K562 (cell line): Measurements from ENCODE around the gene VDR. TPM values are rescaled to one million over a fixed set of nuclear protein-coding genes. Genes with fewer than 3 reads are reported as not detected.

ENCODE experiments used
- BCOR ChIP-seq: fragments of 450-650 bp; IDR thresholded peaks from 2 replicates; pipeline ENCODE4 v1.6.1; 2016
- C11orf30 ChIP-seq: fragments of 450-650 bp; IDR thresholded peaks from 2 replicates; pipeline ENCODE4 v1.6.1; 2016; ENCODE audit warnings: low read depth, mild to moderate bottlenecking
- E2F6 ChIP-seq, 2 experiments: IDR thresholded peaks; 2 replicates each; pipeline ENCODE4 v1.6.1; 2011; ENCODE audit warnings: borderline replicate concordance in 1 of 2, control low read depth in 1 of 2, low read depth in 1 of 2, low read length in 1 of 2, mild to moderate bottlenecking in 1 of 2, mixed read lengths in 1 of 2, moderate library complexity in 1 of 2; ENCODE audit not compliant: insufficient read depth in 1 of 2, insufficient read length in 1 of 2, poor library complexity in 1 of 2, severe bottlenecking in 1 of 2; ENCODE audit errors: extremely low read depth in 1 of 2
- FOS ChIP-seq: IDR thresholded peaks from 3 replicates; pipeline ENCODE4 v1.6.1; 2011; ENCODE audit not compliant: insufficient read length; ENCODE audit errors: extremely low read depth
- GATAD2A ChIP-seq: fragments of 450-650 bp; IDR thresholded peaks from 2 replicates; pipeline ENCODE4 v1.6.1; 2017
- PRPF4 ChIP-seq: fragments of 200-400 bp; formaldehyde crosslinking; IDR thresholded peaks from one replicate; pipeline ENCODE4 v1.6.1; 2017; ENCODE audit warnings: low read length, low read depth, mild to moderate bottlenecking; ENCODE audit not compliant: insufficient read depth, poor library complexity, severe bottlenecking
- RAD21 ChIP-seq, 2 experiments: fragments of 250-450 bp in 1 of 2; fragments of 450-650 bp in 1 of 2; sonication (Bioruptor Pico) in 1 of 2; formaldehyde crosslinking in 1 of 2; IDR thresholded peaks in 1 of 2; conservative IDR thresholded peaks in 1 of 2; 2 replicates each; pipeline versions ENCODE4 v1.4.0 to v1.8.0; 2020 to 2022; ENCODE audit warnings: mild to moderate bottlenecking in 2 of 2, moderate library complexity in 1 of 2
- REST ChIP-seq, 2 experiments: fragments of 450-650 bp; formaldehyde crosslinking in 1 of 2; IDR thresholded peaks; 2 replicates each; pipeline versions ENCODE4 v1.4.0 to v1.6.1; 2014 to 2020; ENCODE audit warnings: mild to moderate bottlenecking in 2 of 2, borderline replicate concordance in 1 of 2, low read depth in 1 of 2
- polyA plus RNA-seq, 8 experiments: library from polyadenylated mRNA; depleted of rRNA in 4 of 8; stranded (reverse) in 5 of 8; unstranded in 3 of 8; fragments of >200 nt; fragmentation: Nextera tagmentation in 2 of 8; fragmentation: Illumina TruSeq in 1 of 8; extraction: Ambion mirVana in 2 of 8; extraction: Trizol in 1 of 8; gene quantifications; 2 replicates each; pipeline versions ENCODE4 v1.2.1 to v1.2.3, GENCODE V29; 2011 to 2014; ENCODE audit warnings: inconsistent platforms in 1 of 8, missing spikeins in 1 of 8
- total RNA-seq, 7 experiments: library from RNA; depleted of rRNA in 6 of 7; stranded (reverse); fragments of >200 nt in 6 of 7; fragmentation: Illumina TruSeq in 2 of 7; extraction: Trizol in 2 of 7; gene quantifications; 2 replicates each; pipeline versions ENCODE4 v1.2.1 to v1.2.3, GENCODE V29; 2011 to 2021; ENCODE audit warnings: low replicate concordance in 1 of 7

Gene VDR
- total and polyA plus RNA-seq, 9 of the 15 experiments (the other 6 are each of a cell fraction or from before 2014, with no cell fraction given), result 0.61 to 4.8 (median 2.0) TPM

GRCh38 chr12:47904713-47905709 is at the start of gene VDR (continued):
- TF ChIP-seq PRPF4 (no peak), RAD21 (CRISPR knock-in tag; conservative IDR thresholded peaks at IDR 0.05 in 1 of 2, IDR thresholded peaks at IDR 0.05 in 1 of 2) (peak; percentile 15 to 42; a peak in 3 of 4 replicates), C11orf30 (no peak), BCOR (0 out of 2 replicates have a peak, but pooled peaks have one; percentile 7), REST (IDR thresholded peaks at IDR 0.05; ENCODE audit: borderline replicate concordance) (0 out of 2 replicates have a peak, but pooled peaks have one; percentile 5), REST (CRISPR knock-in tag; IDR thresholded peaks at IDR 0.05; ENCODE audit: low read depth) (no peak), GATAD2A (no peak), FOS (no peak), E2F6 (IDR thresholded peaks at IDR 0.05; ENCODE audit: borderline replicate concordance in 1 of 2, extremely low read depth in 1 of 2, insufficient read depth in 1 of 2, insufficient read length in 1 of 2, low read depth in 1 of 2, low read length in 1 of 2, poor library complexity in 1 of 2, severe bottlenecking in 1 of 2) (peak; percentile 74 to 94)
